ENCODE results near the gene GM2A. TPM values are rescaled to one million over a fixed set of nuclear protein-coding genes. Genes with fewer than 3 reads are reported as not detected.
A peak's percentile ranks its signal among the peaks of the same experiment; 100 is the strongest.
"Not testable (repeated sequence)": the region's sequence is repeated elsewhere in the genome, so short reads cannot be mapped to it uniquely, and the experiment has no call there.

GM2A gene
- total and polyA plus RNA-seq, 7 donors, result 3.0 to 12.1 (median 6.9) TPM

- no peak for TF ChIP-seq CTCF (IDR thresholded peaks at IDR 0.05)
- intact Hi-C loops (cut with DNase I), result no loop called here
- ATAC-seq, result no peak
- H3K4me3 ChIP-seq, result no peak overlapping the region
- peaks cover 17% of the 10 kb centered on the region for H3K4me1 ChIP-seq
- no peaks in the 10 kb centered on the region for H3K27me3 ChIP-seq (ENCODE audit: insufficient read depth in 3 of 3, low read length in 2 of 3)
- no peak for DNase-seq
- no peaks in the 10 kb centered on the region for H3K36me3 ChIP-seq (ENCODE audit: insufficient read depth in 1 of 2, low read depth in 1 of 2)
- H3K9me3 ChIP-seq, result no peaks in the 10 kb centered on the region
- H3K27ac ChIP-seq, result no peak overlapping the region
These were observed 21.6 kb upstream of the GM2A start for GRCh38 chr5:151231359-151231758.

- DNase-seq (no peak), ATAC-seq (no peak)
- Histone ChIP-seq H3K27ac (no peak overlapping the region), H3K9me3 (no peaks in the 10 kb centered on the region), H3K4me1 (peaks cover 25% of the 10 kb centered on the region), H3K27me3 (ENCODE audit: insufficient read depth in 3 of 3, low read length in 2 of 3) (no peaks in the 10 kb centered on the region), H3K4me3 (no peak overlapping the region), H3K36me3 (ENCODE audit: insufficient read depth in 1 of 2, low read depth in 1 of 2) (no peaks in the 10 kb centered on the region)
- 54 to 84% (median 62%) methylated on average over 8 of the region's 8 CpGs for WGBS, 3 donors
- TF ChIP-seq CTCF (IDR thresholded peaks at IDR 0.05), result no peak
- intact Hi-C loops (cut with DNase I), result no loop called here
These were observed 19.3 kb upstream of the GM2A start for GRCh38 chr5:151233616-151234085.

- Histone ChIP-seq H3K4me1 (peaks cover 25% of the 10 kb centered on the region), H3K9me3 (no peaks in the 10 kb centered on the region), H3K36me3 (ENCODE audit: insufficient read depth in 1 of 2, low read depth in 1 of 2) (no peaks in the 10 kb centered on the region), H3K27me3 (ENCODE audit: insufficient read depth in 3 of 3, low read length in 2 of 3) (no peaks in the 10 kb centered on the region), H3K4me3 (peak overlapping the region; percentile 7), H3K27ac (peak overlapping the region; percentile 73)
- peak; percentile 49 to 75 (median 62) for ATAC-seq
- 15 to 23% (median 16%) methylated on average over 17 of the region's 17 CpGs for WGBS, 3 donors
- intact Hi-C loops (cut with DNase I), result no loop called here
- DNase-seq, result peak; percentile 76 to 88
- no peak for TF ChIP-seq CTCF (IDR thresholded peaks at IDR 0.05)
These were observed 18.3 kb upstream of the GM2A start for GRCh38 chr5:151234476-151235238.

- Histone ChIP-seq H3K4me3 (peak overlapping the region; percentile 7), H3K27ac (peak overlapping the region; percentile 73), H3K4me1 (peaks cover 25% of the 10 kb centered on the region)
- ATAC-seq; H3K27me3 ChIP-seq (ENCODE audit: insufficient read depth in 3 of 3, low read length in 2 of 3); H3K36me3 ChIP-seq (ENCODE audit: insufficient read depth in 1 of 2, low read depth in 1 of 2); DNase-seq; H3K9me3 ChIP-seq; intact Hi-C loops (cut with DNase I): not testable (repeated sequence)
- WGBS, 3 donors, result 88 to 97% (median 90%) methylated on average over 6 of the region's 6 CpGs
These were observed 17.8 kb upstream of the GM2A start for GRCh38 chr5:151235239-151235571.

- Histone ChIP-seq H3K36me3 (ENCODE audit: insufficient read depth in 1 of 2, low read depth in 1 of 2) (no peaks in the 10 kb centered on the region), H3K27me3 (ENCODE audit: insufficient read depth in 3 of 3, low read length in 2 of 3) (no peaks in the 10 kb centered on the region), H3K4me3 (no peak overlapping the region), H3K4me1 (peaks cover 25% of the 10 kb centered on the region), H3K9me3 (no peaks in the 10 kb centered on the region), H3K27ac (peak overlapping the region; percentile 87)
- intact Hi-C loops (cut with DNase I), result no loop called here
- WGBS, 3 donors, result 32 to 37% (median 36%) methylated on average over 1 of the region's 1 CpG
- ATAC-seq, result peak in 3 of 4 donors; percentile 24 to 53 (median 52)
- no peak for DNase-seq
- no peak for TF ChIP-seq CTCF (IDR thresholded peaks at IDR 0.05)
These were observed 16.1 kb upstream of the GM2A start for GRCh38 chr5:151236888-151237287.
